GM12801 (cell line): ENCODE results near the gene MAP4K5.

ENCODE experiments used
- CTCF ChIP-seq: IDR thresholded peaks from one replicate; pipeline ENCODE4 v1.5.1; 2011; ENCODE audit warnings: control low read depth; ENCODE audit not compliant: insufficient read length; ENCODE audit errors: extremely low read depth

MAP4K5 gene

GRCh38 chr14:50532502-50533240 is at the start of gene MAP4K5:
Gene MAP4K5 (minus strand): TSS chr14:50532569. CDS start chr14:50532049, 520 bp downstream.
- TF ChIP-seq CTCF = no peak

GRCh38 chr14:50578433-50578832 is 46.1 kb upstream of the MAP4K5 start:
- TF ChIP-seq CTCF = no peak

DNA sequence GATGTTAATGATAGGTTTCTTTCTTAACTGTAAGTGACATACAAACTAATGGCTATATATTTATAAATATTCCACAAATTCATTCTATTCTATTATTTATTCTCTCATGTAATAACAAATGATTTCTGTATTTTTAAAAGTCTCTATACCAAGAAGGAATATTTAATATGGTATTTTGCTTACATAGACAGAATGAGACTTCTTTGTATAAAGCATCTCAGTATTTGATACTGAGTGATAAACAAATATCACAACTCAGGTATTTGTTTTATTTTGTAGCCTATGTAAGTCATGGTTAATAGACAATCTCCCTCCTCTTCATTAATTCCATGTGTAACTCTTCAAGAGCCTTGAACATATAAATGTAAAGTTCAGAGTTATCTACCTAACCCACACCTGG is 45.6 kb upstream of the MAP4K5 start:
- no peak for TF ChIP-seq CTCF

- no peak for TF ChIP-seq CTCF
Observed at GRCh38 chr14:50575769-50576168, 43.4 kb upstream of the MAP4K5 start.

DNA sequence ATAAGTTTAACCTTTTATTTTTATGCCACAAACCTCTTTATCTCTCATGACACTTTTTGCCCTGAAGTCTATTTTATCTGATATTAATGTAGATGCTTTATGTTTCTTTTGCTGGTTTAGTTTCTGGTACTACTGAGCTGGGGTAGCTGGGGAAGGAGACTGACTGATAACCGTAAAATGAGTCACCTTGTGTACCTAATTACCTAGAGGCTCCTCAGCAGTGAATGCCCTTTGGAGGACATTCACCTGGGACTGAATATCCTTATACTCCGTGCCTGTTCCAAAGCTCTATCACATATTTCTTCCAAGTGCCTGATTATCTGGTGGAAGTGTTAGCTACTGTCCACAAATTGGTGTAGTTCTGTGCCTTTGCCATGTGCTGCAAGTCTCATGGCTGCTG is 41.5 kb upstream of the MAP4K5 start:
- no peak for TF ChIP-seq CTCF

DNA sequence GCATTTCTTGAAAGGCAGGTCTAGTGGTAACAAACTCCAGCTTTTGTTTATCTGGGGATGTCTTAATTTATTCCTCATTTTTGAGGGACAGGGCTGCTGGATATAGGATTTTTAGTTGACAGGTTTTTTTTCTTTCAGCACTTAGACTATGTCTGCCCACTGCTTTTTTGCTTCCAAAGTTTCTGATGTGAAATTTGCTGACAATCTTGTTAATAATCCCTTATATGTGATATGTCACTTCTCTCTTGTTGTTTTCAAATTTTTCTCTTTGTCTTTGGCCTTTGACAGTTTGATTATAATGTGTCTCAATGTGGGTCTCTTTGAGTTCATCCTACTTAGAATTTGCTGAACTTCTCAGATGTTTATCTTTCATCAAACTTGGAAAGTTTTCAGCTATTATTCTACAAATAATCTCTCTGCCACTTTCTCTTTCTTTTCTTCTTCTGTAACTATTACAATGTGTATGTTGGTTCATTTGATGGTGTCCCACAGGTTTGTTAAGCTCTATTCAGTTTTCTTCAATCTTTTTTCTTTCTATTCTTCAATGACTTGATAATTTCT is 37.4 kb upstream of the MAP4K5 start:
- TF ChIP-seq CTCF = no peak

GRCh38 chr14:50562841-50563240 is 30.5 kb upstream of the MAP4K5 start:
- no peak for TF ChIP-seq CTCF
